KMS-11 (cell line): ENCODE measurements around the gene P2RY2.
A peak's percentile ranks its signal among the peaks of the same experiment; 100 is the strongest.

ENCODE experiments used
- H2AFZ ChIP-seq: fragments of 200-600 bp; sonication (generic); 2 replicates; pipeline ENCODE4 v1.6.1; 2016; ENCODE audit warnings: antibody characterized with exemption, mixed run types, low read depth
- H3K27ac ChIP-seq: fragments of 200-600 bp; sonication (generic); 2 replicates; pipeline ENCODE4 v1.6.1; 2016; ENCODE audit warnings: mild to moderate bottlenecking, mixed run types
- H3K27me3 ChIP-seq: fragments of 200-600 bp; sonication (generic); 2 replicates; pipeline ENCODE4 v1.6.1; 2017; ENCODE audit warnings: mild to moderate bottlenecking, low read depth, mixed run types, moderate library complexity; ENCODE audit not compliant: insufficient read depth
- H3K36me3 ChIP-seq: fragments of 200-600 bp; sonication (generic); 2 replicates; pipeline ENCODE4 v1.6.1; 2017; ENCODE audit warnings: mild to moderate bottlenecking, mixed run types; ENCODE audit not compliant: insufficient read depth
- H3K4me1 ChIP-seq: fragments of 200-600 bp; sonication (generic); 2 replicates; pipeline ENCODE4 v1.6.1; 2016; ENCODE audit warnings: mild to moderate bottlenecking, low read depth, mixed run types; ENCODE audit not compliant: poor library complexity, severe bottlenecking
- H3K4me2 ChIP-seq: fragments of 200-600 bp; sonication (generic); 2 replicates; pipeline ENCODE4 v1.7.0; 2016; ENCODE audit warnings: mild to moderate bottlenecking, mixed run types
- H3K4me3 ChIP-seq: fragments of 200-600 bp; sonication (generic); IDR thresholded peaks from 2 replicates; pipeline ENCODE4 v1.6.1; 2017; ENCODE audit warnings: low read depth, low read length, mixed read lengths; ENCODE audit not compliant: insufficient read depth
- H3K79me2 ChIP-seq: fragments of 200-600 bp; sonication (generic); 2 replicates; pipeline ENCODE4 v1.6.1; 2016; ENCODE audit warnings: low read depth, mixed run types; ENCODE audit not compliant: insufficient read depth
- H3K9ac ChIP-seq: fragments of 200-600 bp; sonication (generic); 2 replicates; pipeline ENCODE4 v1.6.1; 2016; ENCODE audit warnings: mild to moderate bottlenecking, mixed run types
- H4K20me1 ChIP-seq: fragments of 200-600 bp; sonication (generic); 2 replicates; pipeline ENCODE4 v1.6.1; 2016; ENCODE audit warnings: mild to moderate bottlenecking, mixed run types; ENCODE audit not compliant: insufficient read depth
- TF ChIP-seq, protein P1 (sequence below): fragments of 200-600 bp; sonication (generic); conservative IDR thresholded peaks from 2 replicates; pipeline ENCODE4 v1.6.1; 2017; ENCODE audit warnings: low read depth, mild to moderate bottlenecking, antibody characterized with exemption, low read length, moderate library complexity, mixed read lengths

The P2RY2 gene

DNA sequence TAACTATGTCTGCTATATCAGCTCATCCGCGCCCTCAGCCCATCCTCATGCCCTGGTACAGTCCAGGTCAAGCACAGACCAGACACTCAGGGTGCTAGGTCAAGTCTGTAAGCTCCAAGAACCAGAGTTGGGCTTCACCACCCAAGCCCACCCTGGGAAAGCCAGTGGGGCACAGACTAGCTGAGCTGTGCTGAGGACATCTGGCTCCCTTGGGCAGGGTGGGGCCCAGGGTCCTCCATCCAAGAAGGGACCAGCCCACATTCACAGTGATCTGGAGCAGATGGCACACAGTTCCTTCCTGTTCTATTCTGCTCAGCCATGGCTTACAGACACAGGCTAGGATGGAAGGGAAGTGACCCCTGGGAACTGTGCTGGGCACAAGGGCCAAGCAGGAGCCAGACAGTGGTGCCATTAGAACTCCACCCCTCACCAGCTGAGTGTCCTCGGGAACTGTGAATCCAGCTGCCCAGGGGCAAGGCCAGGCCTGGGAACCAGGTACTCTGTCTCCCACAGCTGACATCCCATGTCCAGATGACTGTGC is 63.2 kb downstream of the P2RY2 start:
- Histone ChIP-seq H3K4me2 (no peak overlapping the region), H3K79me2 (no peaks in the 10 kb centered on the region)
- TF ChIP-seq, protein P1, sequence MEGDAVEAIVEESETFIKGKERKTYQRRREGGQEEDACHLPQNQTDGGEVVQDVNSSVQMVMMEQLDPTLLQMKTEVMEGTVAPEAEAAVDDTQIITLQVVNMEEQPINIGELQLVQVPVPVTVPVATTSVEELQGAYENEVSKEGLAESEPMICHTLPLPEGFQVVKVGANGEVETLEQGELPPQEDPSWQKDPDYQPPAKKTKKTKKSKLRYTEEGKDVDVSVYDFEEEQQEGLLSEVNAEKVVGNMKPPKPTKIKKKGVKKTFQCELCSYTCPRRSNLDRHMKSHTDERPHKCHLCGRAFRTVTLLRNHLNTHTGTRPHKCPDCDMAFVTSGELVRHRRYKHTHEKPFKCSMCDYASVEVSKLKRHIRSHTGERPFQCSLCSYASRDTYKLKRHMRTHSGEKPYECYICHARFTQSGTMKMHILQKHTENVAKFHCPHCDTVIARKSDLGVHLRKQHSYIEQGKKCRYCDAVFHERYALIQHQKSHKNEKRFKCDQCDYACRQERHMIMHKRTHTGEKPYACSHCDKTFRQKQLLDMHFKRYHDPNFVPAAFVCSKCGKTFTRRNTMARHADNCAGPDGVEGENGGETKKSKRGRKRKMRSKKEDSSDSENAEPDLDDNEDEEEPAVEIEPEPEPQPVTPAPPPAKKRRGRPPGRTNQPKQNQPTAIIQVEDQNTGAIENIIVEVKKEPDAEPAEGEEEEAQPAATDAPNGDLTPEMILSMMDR: no peak

DNA sequence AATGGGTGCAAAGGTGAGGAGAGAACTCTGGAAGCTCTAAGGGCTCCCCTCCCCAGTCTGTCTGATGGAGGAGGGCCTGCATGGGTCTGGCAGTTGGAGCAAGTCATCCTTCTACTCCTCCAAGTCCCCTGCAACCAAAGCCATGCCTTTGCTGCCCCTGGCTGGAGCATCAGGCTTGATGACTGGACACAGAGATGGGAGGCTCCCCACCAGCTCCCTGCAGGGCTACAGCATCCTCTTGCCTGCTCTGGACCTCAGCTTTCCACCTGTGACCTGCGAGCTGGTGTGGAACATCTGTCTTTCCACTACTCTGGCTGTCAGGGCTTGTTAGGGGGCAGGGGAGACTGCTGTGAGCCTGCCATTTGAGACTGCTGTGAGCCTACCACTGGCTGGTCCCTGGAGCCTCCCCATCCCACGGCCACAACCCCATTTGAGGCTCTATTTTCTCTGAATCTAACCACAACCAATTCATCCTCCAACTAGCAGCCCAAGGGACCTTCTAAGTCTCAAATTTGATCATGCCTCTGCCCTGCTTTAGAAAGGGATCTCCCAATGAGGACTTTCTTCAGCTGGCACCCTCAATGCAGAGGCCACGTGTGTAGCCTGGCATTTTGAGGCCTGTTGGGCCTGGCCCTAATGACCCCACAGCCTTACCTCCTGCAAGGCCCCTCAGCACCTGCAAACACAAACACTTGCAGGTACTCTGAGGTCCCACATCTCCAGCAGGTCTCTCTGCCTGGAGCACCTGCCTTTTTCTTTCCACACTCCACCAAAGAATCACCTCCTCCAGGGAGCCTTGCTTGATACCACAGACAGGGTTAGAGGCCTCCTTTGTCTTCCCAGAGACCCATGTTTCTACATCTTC is 63.9 kb downstream of the P2RY2 start:
- Histone ChIP-seq H3K4me1 (peaks cover 21% of the 10 kb centered on the region), H3K79me2 (no peaks in the 10 kb centered on the region), H3K27ac (no peak overlapping the region), H3K4me2 (0 out of 2 replicates have a peak overlapping the region, but pooled peaks have one; percentile 1), H3K36me3 (no peaks in the 10 kb centered on the region), H3K27me3 (no peaks in the 10 kb centered on the region), H3K4me3 (no peak overlapping the region), H2AFZ (no peak overlapping the region), H4K20me1 (no peaks in the 10 kb centered on the region), H3K9ac (no peak overlapping the region)
- TF ChIP-seq, protein P1: no peak

More for the DNA sequence above, 63.2 kb downstream of the P2RY2 start:
- Histone ChIP-seq H3K9ac (no peak overlapping the region), H3K36me3 (no peaks in the 10 kb centered on the region), H3K27me3 (no peaks in the 10 kb centered on the region), H4K20me1 (no peaks in the 10 kb centered on the region), H3K4me3 (no peak overlapping the region), H3K4me1 (peaks cover 21% of the 10 kb centered on the region), H3K27ac (no peak overlapping the region), H2AFZ (no peak overlapping the region)

DNA sequence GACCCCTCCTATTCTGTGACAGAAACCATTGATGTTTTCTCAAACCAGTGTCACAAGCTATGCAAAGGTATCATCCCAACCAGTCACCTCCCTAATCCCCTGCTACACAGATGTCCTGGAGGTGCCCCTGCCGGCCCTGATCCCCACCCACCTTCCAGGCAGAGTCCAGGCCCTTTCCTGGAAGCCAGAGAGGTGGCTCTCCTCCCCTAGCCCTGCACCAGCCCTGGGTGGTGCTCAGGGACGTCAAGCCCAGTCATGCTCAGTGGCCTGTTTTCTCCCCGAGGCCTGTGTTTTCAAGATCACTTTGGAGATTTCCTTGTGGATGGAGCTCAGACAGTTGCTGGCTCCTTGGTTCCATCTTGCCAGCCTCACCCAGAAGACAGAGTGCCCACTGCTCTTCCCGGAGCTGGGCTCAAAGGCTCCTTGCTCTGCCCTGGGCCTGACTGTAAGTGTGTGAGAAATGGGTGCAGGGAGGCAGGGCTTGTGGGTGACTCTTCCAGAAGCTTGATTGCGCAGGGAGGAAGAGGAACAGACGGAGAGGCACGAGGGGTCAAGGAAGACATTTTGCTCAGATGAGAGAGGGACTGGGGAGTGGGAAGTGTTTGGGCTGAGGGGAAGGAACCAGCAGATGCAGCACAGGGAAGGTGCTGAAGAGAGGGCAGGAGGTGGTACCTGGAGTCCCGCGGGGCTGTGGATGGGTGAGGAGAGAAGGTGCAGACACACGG is 65.4 kb downstream of the P2RY2 start:
- no peaks in the 10 kb centered on the region for H3K27me3 ChIP-seq
- no peak overlapping the region for H3K27ac ChIP-seq
- TF ChIP-seq, protein P1: no peak
- no peak overlapping the region for H2AFZ ChIP-seq
- H4K20me1 ChIP-seq: no peaks in the 10 kb centered on the region
- H3K36me3 ChIP-seq: no peaks in the 10 kb centered on the region
- H3K4me3 ChIP-seq: no peak overlapping the region
- H3K9ac ChIP-seq: no peak overlapping the region
- H3K79me2 ChIP-seq: no peaks in the 10 kb centered on the region
- no peak overlapping the region for H3K4me2 ChIP-seq
- H3K4me1 ChIP-seq: peaks cover 26% of the 10 kb centered on the region

DNA sequence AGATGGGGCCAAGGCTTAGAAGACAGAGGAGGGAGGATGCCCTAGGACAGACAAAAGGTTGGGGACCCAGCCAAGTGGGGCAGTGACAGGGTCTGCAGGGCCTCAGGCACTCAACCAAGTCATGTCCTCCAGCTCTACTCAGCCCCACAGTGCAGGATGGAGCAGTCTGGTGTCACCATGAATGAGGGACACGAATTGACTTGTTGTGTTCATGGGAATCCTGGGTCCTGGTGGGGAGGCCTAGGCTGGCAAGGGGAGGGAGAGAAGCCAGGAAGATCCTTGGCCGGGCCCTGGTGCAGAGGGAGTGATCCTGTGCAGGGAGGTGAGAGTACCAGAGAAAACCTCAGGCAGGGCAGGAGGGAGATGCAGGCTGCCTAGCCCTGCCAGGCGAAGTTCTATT is 66.0 kb downstream of the P2RY2 start:
- Histone ChIP-seq H3K79me2 (no peaks in the 10 kb centered on the region), H3K27ac (no peak overlapping the region), H3K4me2 (no peak overlapping the region), H4K20me1 (no peaks in the 10 kb centered on the region), H3K4me3 (no peak overlapping the region), H2AFZ (no peak overlapping the region), H3K4me1 (peaks cover 32% of the 10 kb centered on the region), H3K9ac (no peak overlapping the region), H3K36me3 (no peaks in the 10 kb centered on the region), H3K27me3 (no peaks in the 10 kb centered on the region)
- TF ChIP-seq, protein P1: no peak
